Uterus (tissue), 4 donors: ENCODE results near the gene MFAP5. TPM values are rescaled to one million over a fixed set of nuclear protein-coding genes. Genes with fewer than 3 reads are reported as not detected.

ENCODE experiments used
- DNase-seq, 2 donors: peaks; one replicate each; pipeline ENCODE4 v3.0.0-alpha.2; 2019 to 2020
- H3K27ac ChIP-seq, 2 donors: fragments of 200-600 bp; sonication (generic); 1 replicate in 1 of 2; 2 replicates in 1 of 2; pipeline ENCODE4 v1.5.1; 2016 to 2018
- H3K27me3 ChIP-seq, 2 donors: fragments of 200-600 bp; sonication (generic); one replicate each; pipeline ENCODE4 v1.5.1; 2018 to 2019; ENCODE audit warnings: control low read depth in 1 of 2
- H3K36me3 ChIP-seq, 2 donors: fragments of 200-600 bp; sonication (generic); one replicate each; pipeline ENCODE4 v1.5.1; 2019; ENCODE audit warnings: control low read depth in 1 of 2
- H3K4me1 ChIP-seq, 2 donors: fragments of 200-600 bp; sonication (generic); one replicate each; pipeline ENCODE4 v1.5.1; 2018 to 2019; ENCODE audit warnings: control low read depth in 1 of 2
- H3K4me3 ChIP-seq, 2 donors: fragments of 200-600 bp; sonication (generic); 1 replicate in 1 of 2; 2 replicates in 1 of 2; pipeline ENCODE4 v1.5.1; 2018 to 2019; ENCODE audit warnings: mild to moderate bottlenecking in 1 of 2
- H3K9me3 ChIP-seq, 2 donors: fragments of 200-600 bp; sonication (generic); one replicate each; pipeline ENCODE4 v1.5.1; 2019; ENCODE audit warnings: control low read depth in 1 of 2
- CTCF ChIP-seq, 4 experiments: fragments of 200-600 bp in 2 of 4; fragments of 450-650 bp in 2 of 4; sonication (generic) in 2 of 4; IDR thresholded peaks; one replicate each; pipeline ENCODE4 v1.5.1; 2016 to 2019; ENCODE audit warnings: antibody characterized with exemption in 4 of 4, mild to moderate bottlenecking in 2 of 4, moderate library complexity in 1 of 4
- POLR2A ChIP-seq, 2 donors: fragments of 450-650 bp; IDR thresholded peaks; one replicate each; pipeline ENCODE4 v1.6.1; 2016; ENCODE audit warnings: antibody characterized with exemption in 2 of 2, mild to moderate bottlenecking in 1 of 2, moderate library complexity in 1 of 2
- intact Hi-C: fragments of 100-400 bp; cut with DNase I; formaldehyde crosslinking; loops from one replicate; pipeline ENCODE4 v1.15.1; 2023; ENCODE audit warnings: low total_unique reads
- total RNA-seq, 4 donors: library from RNA; depleted of rRNA in 3 of 4; stranded (reverse); fragments of >200 nt in 3 of 4; gene quantifications; one replicate each; pipeline versions ENCODE4 v1.1.0 to v1.2.4, GENCODE V29; 2014 to 2023
- donor health status: DM: yes; HTN: yes; CAD: no.

MFAP5 gene
- total RNA-seq, 4 donors from 2014 or later, result 36.8 to 259 (median 151) TPM

DNA sequence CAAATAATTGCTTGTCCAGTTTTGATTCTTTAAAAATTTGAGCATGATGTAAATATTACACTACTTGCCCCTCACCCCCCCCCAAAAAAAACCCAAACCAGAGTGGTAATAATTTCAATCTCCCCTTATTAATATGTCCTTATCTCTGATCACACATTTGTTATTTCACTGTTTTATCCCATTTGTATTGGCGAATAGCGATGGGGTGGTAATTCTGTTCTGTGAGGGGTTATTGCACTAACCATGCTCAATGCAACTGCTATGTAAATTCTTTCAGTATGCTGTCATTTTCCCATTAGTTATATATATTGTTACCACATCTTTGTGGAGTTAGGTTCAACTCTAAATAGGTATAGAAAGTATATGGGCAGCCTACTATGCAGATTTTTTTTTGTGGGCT lies 36.3 kb upstream of the MFAP5 start:
- H3K4me1 ChIP-seq, result peaks cover 0 to 5% of the 10 kb centered on the region in 2 donors
- peak overlapping the region; percentile 99 to 100 for H3K27ac ChIP-seq
- DNase-seq, result no peak
- TF ChIP-seq CTCF (IDR thresholded peaks at IDR 0.05) (no peak), POLR2A (IDR thresholded peaks at IDR 0.05) (no peak)
- H3K9me3 ChIP-seq, result no peaks in the 10 kb centered on the region
- intact Hi-C loops, result no loop called here
- no peaks in the 10 kb centered on the region for H3K36me3 ChIP-seq
- no peaks in the 10 kb centered on the region for H3K27me3 ChIP-seq
- peak overlapping the region; percentile 99 to 100 for H3K4me3 ChIP-seq

DNA sequence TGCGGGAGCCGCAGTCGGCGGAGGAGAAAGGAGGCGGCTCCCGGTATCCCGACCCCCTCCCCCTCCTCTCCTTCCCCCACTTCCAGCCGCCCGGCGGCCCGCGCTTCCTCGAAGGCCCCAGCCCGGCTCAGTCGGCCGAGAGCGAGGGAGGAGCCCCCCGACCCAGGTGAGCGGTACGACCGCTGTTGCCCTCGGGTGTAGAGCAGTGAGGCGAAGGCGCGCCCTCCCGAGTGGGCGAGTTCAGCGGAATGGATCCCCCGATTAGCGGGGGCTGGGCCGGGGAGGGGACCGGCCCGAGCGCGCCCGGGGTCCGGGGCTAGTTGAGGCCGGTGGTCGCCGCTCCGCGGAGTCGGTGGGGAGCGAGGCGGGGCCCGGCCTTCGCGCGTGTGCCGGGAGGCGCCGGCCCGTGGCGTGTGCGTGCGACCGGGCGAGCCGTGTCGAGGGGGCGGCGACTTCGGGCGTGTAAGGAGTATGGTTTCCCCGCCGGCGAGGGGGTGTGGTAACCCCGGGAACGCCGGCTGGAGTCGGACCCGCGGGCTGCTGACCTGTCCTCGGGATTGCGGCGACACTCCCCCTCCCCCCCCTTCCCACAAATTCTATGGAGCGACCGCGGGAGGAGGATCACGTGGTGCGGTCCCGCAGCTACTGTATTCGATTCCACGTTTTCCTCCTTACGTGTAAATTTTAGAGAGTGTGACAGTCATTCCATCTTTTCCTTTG lies 35.7 kb upstream of the MFAP5 start:
- no peaks in the 10 kb centered on the region for H3K27me3 ChIP-seq
- H3K27ac ChIP-seq, result peak overlapping the region; percentile 99 to 100
- DNase-seq, result peak; percentile 64
- no peaks in the 10 kb centered on the region for H3K36me3 ChIP-seq
- intact Hi-C loops, result no loop called here
- peaks cover 0 to 5% of the 10 kb centered on the region in 2 donors for H3K4me1 ChIP-seq
- peak overlapping the region; percentile 99 to 100 for H3K4me3 ChIP-seq
- TF ChIP-seq CTCF (IDR thresholded peaks at IDR 0.05), result no peak
- no peak for TF ChIP-seq POLR2A (IDR thresholded peaks at IDR 0.05)
- no peaks in the 10 kb centered on the region for H3K9me3 ChIP-seq

DNA sequence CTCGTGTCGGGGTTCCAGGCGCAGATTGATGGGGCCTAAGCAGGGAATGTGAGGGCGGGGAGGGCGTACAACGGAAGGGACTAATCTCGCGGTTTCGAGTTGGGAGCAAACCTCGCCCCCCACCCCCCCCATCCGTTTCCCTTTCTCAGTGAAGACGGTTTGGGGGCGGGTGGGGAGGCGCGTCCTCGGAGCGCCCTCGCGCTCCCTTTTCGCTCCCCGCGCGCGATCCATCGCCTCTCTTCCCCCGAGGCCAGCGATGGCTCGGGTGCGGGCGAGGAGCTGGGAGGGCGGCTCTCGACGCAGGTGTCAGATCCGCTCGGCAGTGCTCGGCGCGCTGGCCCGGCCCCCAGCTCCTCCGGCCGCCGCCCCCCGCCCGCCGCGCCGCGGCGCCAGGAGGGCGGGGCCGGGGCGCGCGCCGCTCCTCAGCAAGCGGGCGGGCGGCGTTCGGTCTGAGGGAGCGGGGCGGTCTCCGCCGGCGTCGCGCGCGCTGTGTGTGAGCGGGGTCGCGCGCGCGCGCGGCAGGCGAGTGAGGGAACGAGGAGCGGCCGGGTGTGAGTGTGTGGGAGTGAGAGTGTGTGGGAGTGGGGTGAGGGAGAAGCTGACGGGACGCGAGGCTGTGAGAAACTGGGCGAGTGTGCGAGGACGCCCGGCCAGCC lies 35.0 kb upstream of the MFAP5 start, which contains the start of gene RIMKLB:
RIMKLB (plus strand) TSS at position 516 of the 656 bp plus-strand sequence. CDS start 15,876 bp downstream, outside the sequence.
- peak; percentile 84 to 89 for TF ChIP-seq POLR2A (IDR thresholded peaks at IDR 0.05)
- no peak for TF ChIP-seq CTCF (IDR thresholded peaks at IDR 0.05)
- peak; percentile 88 to 90 for DNase-seq
- Histone ChIP-seq H3K27me3 (no peaks in the 10 kb centered on the region), H3K36me3 (no peaks in the 10 kb centered on the region), H3K4me3 (peak within 1 kb of the TSS; percentile 99 to 100), H3K27ac (peak within 1 kb of the TSS; percentile 99 to 100), H3K9me3 (no peaks in the 10 kb centered on the region), H3K4me1 (peaks cover 0 to under 1% of the 10 kb centered on the region in 2 donors)
- intact Hi-C loops, result no loop called here

- TF ChIP-seq CTCF (IDR thresholded peaks at IDR 0.05) (peak in 1 of 4 experiments; percentile 18), POLR2A (IDR thresholded peaks at IDR 0.05) (no peak)
- Histone ChIP-seq H3K27ac (peak overlapping the region; percentile 99 to 100), H3K4me3 (peak overlapping the region; percentile 66 to 99), H3K36me3 (no peaks in the 10 kb centered on the region), H3K9me3 (no peaks in the 10 kb centered on the region), H3K27me3 (no peaks in the 10 kb centered on the region), H3K4me1 (no peaks in the 10 kb centered on the region)
- peak in 1 of 2 donors; percentile 39 for DNase-seq
- intact Hi-C loops, result no loop called here
These were observed 34.5 kb upstream of the MFAP5 start for GRCh38 chr12:8697120-8697475.
